ACC112 (cell line): ENCODE results near the gene SALL1.
A peak's percentile ranks its signal among the peaks of the same experiment; 100 is the strongest.

Experiments used
- H2AFZ ChIP-seq: fragments of 200-600 bp; sonication (generic); one replicate; pipeline ENCODE4 v1.6.0; 2017; ENCODE audit warnings: antibody characterized with exemption, low read length; ENCODE audit not compliant: unreplicated experiment
- H3K27ac ChIP-seq: fragments of 200-600 bp; sonication (generic); 2 replicates; pipeline ENCODE4 v1.5.1; 2014; ENCODE audit warnings: low read depth, mild to moderate bottlenecking, antibody characterized with exemption, low read length, moderate library complexity
- H3K27me3 ChIP-seq: fragments of 200-600 bp; sonication (generic); 2 replicates; pipeline ENCODE4 v1.6.1; 2014; ENCODE audit warnings: mild to moderate bottlenecking, antibody characterized with exemption, low read length, moderate library complexity, mixed read lengths; ENCODE audit not compliant: insufficient read depth
- H3K36me3 ChIP-seq: fragments of 200-600 bp; sonication (generic); 2 replicates; pipeline ENCODE4 v1.6.1; 2016; ENCODE audit warnings: mild to moderate bottlenecking, antibody characterized with exemption, low read length, moderate library complexity, mixed read lengths; ENCODE audit not compliant: insufficient read depth
- H3K4me1 ChIP-seq: fragments of 200-600 bp; sonication (generic); one replicate; pipeline ENCODE4 v1.6.1; 2016; ENCODE audit warnings: low read length, mixed read lengths; ENCODE audit not compliant: insufficient read depth, unreplicated experiment, control insufficient read depth
- H3K4me3 ChIP-seq: fragments of 200-600 bp; sonication (generic); 2 replicates; pipeline ENCODE4 v1.5.1; 2014; ENCODE audit warnings: mild to moderate bottlenecking, low read depth, low read length
- H3K79me2 ChIP-seq: fragments of 200-600 bp; sonication (generic); one replicate; pipeline ENCODE4 v1.6.0; 2016; ENCODE audit warnings: low read length; ENCODE audit not compliant: control insufficient read depth, unreplicated experiment, insufficient read depth

Gene SALL1

GRCh38 chr16:51141106-51141505 lies 10.0 kb downstream of the SALL1 start:
- Histone ChIP-seq H3K79me2 (no peaks in the 10 kb centered on the region), H2AFZ (no peak overlapping the region), H3K27me3 (no peaks in the 10 kb centered on the region), H3K4me1 (no peaks in the 10 kb centered on the region), H3K27ac (no peak overlapping the region), H3K36me3 (no peaks in the 10 kb centered on the region), H3K4me3 (no peak overlapping the region)

GRCh38 chr16:51140112-51140511 lies 11.0 kb downstream of the SALL1 start:
- Histone ChIP-seq H3K27me3 (no peaks in the 10 kb centered on the region), H2AFZ (no peak overlapping the region)

GRCh38 chr16:51139568-51139967 lies 11.5 kb downstream of the SALL1 start:
- Histone ChIP-seq H2AFZ (no peak overlapping the region), H3K4me1 (no peaks in the 10 kb centered on the region), H3K27me3 (peaks cover under 1% of the 10 kb centered on the region; the same call in 1 of the 2 replicates), H3K79me2 (no peaks in the 10 kb centered on the region), H3K27ac (no peak overlapping the region), H3K36me3 (no peaks in the 10 kb centered on the region), H3K4me3 (no peak overlapping the region)

More at GRCh38 chr16:51140112-51140511, 11.0 kb downstream of the SALL1 start:
- Histone ChIP-seq H3K36me3 (no peaks in the 10 kb centered on the region), H3K27ac (no peak overlapping the region), H3K79me2 (no peaks in the 10 kb centered on the region), H3K4me1 (no peaks in the 10 kb centered on the region), H3K4me3 (no peak overlapping the region)

GRCh38 chr16:51138178-51138577 lies 12.9 kb downstream of the SALL1 start:
- H3K79me2 ChIP-seq = no peaks in the 10 kb centered on the region
- no peaks in the 10 kb centered on the region for H3K36me3 ChIP-seq

GRCh38 chr16:51137097-51137496 lies 14.0 kb downstream of the SALL1 start:
- Histone ChIP-seq H3K4me1 (no peaks in the 10 kb centered on the region), H3K79me2 (no peaks in the 10 kb centered on the region), H3K4me3 (no peak overlapping the region), H3K27me3 (peaks cover 10% of the 10 kb centered on the region; the same call in 1 of the 2 replicates), H3K36me3 (no peaks in the 10 kb centered on the region), H3K27ac (no peak overlapping the region), H2AFZ (no peak overlapping the region)

More at GRCh38 chr16:51138178-51138577, 12.9 kb downstream of the SALL1 start:
- H3K4me1 ChIP-seq = no peaks in the 10 kb centered on the region
- H3K27me3 ChIP-seq = peaks cover 10% of the 10 kb centered on the region; the same call in 1 of the 2 replicates
- H3K4me3 ChIP-seq = no peak overlapping the region
- H2AFZ ChIP-seq = no peak overlapping the region
- H3K27ac ChIP-seq = no peak overlapping the region

- Histone ChIP-seq H3K27me3 (peaks cover 10% of the 10 kb centered on the region; the same call in 1 of the 2 replicates), H3K36me3 (no peaks in the 10 kb centered on the region), H3K27ac (no peak overlapping the region), H3K4me3 (peak overlapping the region; percentile 65), H3K4me1 (no peaks in the 10 kb centered on the region), H2AFZ (no peak overlapping the region), H3K79me2 (no peaks in the 10 kb centered on the region)
Observed at GRCh38 chr16:51134876-51135275, 16.2 kb downstream of the SALL1 start.

- Histone ChIP-seq H2AFZ (no peak overlapping the region), H3K27me3 (peaks cover 10% of the 10 kb centered on the region; the same call in 1 of the 2 replicates), H3K4me3 (peak overlapping the region; percentile 65), H3K27ac (no peak overlapping the region), H3K36me3 (no peaks in the 10 kb centered on the region), H3K4me1 (no peaks in the 10 kb centered on the region), H3K79me2 (no peaks in the 10 kb centered on the region)
Observed at GRCh38 chr16:51134269-51134812, 16.7 kb downstream of the SALL1 start.

GRCh38 chr16:51133688-51134087 lies 17.4 kb downstream of the SALL1 start:
- Histone ChIP-seq H3K27me3 (peaks cover 10% of the 10 kb centered on the region; the same call in 1 of the 2 replicates), H3K36me3 (no peaks in the 10 kb centered on the region), H3K79me2 (no peaks in the 10 kb centered on the region), H3K4me3 (peak overlapping the region; percentile 65; the same call in 1 of the 2 replicates), H3K4me1 (no peaks in the 10 kb centered on the region), H3K27ac (no peak overlapping the region), H2AFZ (no peak overlapping the region)

- no peak overlapping the region for H3K27ac ChIP-seq
- H3K4me1 ChIP-seq = no peaks in the 10 kb centered on the region
- H2AFZ ChIP-seq = no peak overlapping the region
- no peaks in the 10 kb centered on the region for H3K79me2 ChIP-seq
- no peak overlapping the region for H3K4me3 ChIP-seq
- no peaks in the 10 kb centered on the region for H3K36me3 ChIP-seq
- peaks cover 10% of the 10 kb centered on the region; the same call in 1 of the 2 replicates for H3K27me3 ChIP-seq
Observed at GRCh38 chr16:51133183-51133582, 17.9 kb downstream of the SALL1 start.

- H2AFZ ChIP-seq = no peak overlapping the region
- H3K27ac ChIP-seq = no peak overlapping the region
- peaks cover 10% of the 10 kb centered on the region; the same call in 1 of the 2 replicates for H3K27me3 ChIP-seq
- H3K79me2 ChIP-seq = no peaks in the 10 kb centered on the region
- no peaks in the 10 kb centered on the region for H3K36me3 ChIP-seq
- no peaks in the 10 kb centered on the region for H3K4me1 ChIP-seq
- no peak overlapping the region for H3K4me3 ChIP-seq
Observed at GRCh38 chr16:51132490-51133115, 18.5 kb downstream of the SALL1 start.

- no peaks in the 10 kb centered on the region for H3K36me3 ChIP-seq
- no peaks in the 10 kb centered on the region for H3K79me2 ChIP-seq
- H3K27ac ChIP-seq = no peak overlapping the region
- H3K27me3 ChIP-seq = peaks cover 10% of the 10 kb centered on the region; the same call in 1 of the 2 replicates
- H3K4me3 ChIP-seq = no peak overlapping the region
- no peak overlapping the region for H2AFZ ChIP-seq
- H3K4me1 ChIP-seq = no peaks in the 10 kb centered on the region
Observed at GRCh38 chr16:51131619-51132018, 19.5 kb downstream of the SALL1 start.
